MM.1S (cell line): Measurements from ENCODE around the gene TBX2.

Experiments used
- EZH2 ChIP-seq: fragments of 300-600 bp; sonication (generic); optimal IDR thresholded peaks from 2 replicates; pipeline ENCODE3; 2017; ENCODE audit warnings: low read depth, mild to moderate bottlenecking, antibody characterized with exemption, low read length, mixed read lengths
- EZH2phosphoT487 ChIP-seq: fragments of 300-600 bp; sonication (generic); IDR thresholded peaks from 2 replicates; pipeline ENCODE4 v1.6.1; 2018; ENCODE audit warnings: antibody characterized with exemption, low read length
- TF ChIP-seq, protein P1 (sequence below): fragments of 300-600 bp; sonication (generic); IDR thresholded peaks from 2 replicates; pipeline ENCODE4 v1.5.1; 2016; ENCODE audit warnings: antibody characterized with exemption, low read length, mixed read lengths

DNA sequence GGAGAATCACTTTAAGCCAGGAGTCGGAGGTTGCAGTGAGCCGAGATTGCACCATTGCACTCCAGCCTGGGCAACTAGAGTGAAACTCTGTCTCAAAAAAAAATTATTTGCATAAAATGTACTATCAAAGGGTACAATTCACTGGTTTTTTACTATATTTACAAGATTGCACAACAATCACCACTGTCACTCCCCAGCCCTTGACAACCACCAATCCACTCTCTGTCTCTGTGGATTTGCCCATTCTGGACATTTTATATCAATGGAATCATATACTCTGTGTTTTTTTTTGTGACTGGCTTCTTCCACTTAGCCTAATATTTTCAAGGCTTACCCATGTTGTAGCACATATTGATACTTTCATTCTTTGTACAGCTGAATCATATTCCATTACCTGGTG, 18.8 kb downstream of the TBX2 start:
- TF ChIP-seq, protein P1, sequence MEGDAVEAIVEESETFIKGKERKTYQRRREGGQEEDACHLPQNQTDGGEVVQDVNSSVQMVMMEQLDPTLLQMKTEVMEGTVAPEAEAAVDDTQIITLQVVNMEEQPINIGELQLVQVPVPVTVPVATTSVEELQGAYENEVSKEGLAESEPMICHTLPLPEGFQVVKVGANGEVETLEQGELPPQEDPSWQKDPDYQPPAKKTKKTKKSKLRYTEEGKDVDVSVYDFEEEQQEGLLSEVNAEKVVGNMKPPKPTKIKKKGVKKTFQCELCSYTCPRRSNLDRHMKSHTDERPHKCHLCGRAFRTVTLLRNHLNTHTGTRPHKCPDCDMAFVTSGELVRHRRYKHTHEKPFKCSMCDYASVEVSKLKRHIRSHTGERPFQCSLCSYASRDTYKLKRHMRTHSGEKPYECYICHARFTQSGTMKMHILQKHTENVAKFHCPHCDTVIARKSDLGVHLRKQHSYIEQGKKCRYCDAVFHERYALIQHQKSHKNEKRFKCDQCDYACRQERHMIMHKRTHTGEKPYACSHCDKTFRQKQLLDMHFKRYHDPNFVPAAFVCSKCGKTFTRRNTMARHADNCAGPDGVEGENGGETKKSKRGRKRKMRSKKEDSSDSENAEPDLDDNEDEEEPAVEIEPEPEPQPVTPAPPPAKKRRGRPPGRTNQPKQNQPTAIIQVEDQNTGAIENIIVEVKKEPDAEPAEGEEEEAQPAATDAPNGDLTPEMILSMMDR, result no peak
- no peak for TF ChIP-seq EZH2
- TF ChIP-seq EZH2phosphoT487, result no peak
